Glutamatergic neuron (in vitro differentiated cells): Measurements from ENCODE around the gene DNAH8. TPM values are rescaled to one million over a fixed set of nuclear protein-coding genes. Genes with fewer than 3 reads are reported as not detected.

Experiments
- DNase-seq: peaks from one replicate; pipeline ENCODE4 v3.0.0; 2022
- H3K27ac Mint-ChIP-seq: one replicate; pipeline ENCODE4 v1.8.0; 2020; ENCODE audit warnings: mild to moderate bottlenecking, mixed read lengths, inconsistent platforms; ENCODE audit not compliant: unreplicated experiment
- H3K27me3 Mint-ChIP-seq: one replicate; pipeline ENCODE4 v1.8.0; 2020; ENCODE audit warnings: mild to moderate bottlenecking, moderate library complexity, mixed read lengths, inconsistent platforms; ENCODE audit not compliant: unreplicated experiment
- H3K36me3 Mint-ChIP-seq: one replicate; pipeline ENCODE4 v1.8.0; 2020; ENCODE audit warnings: mild to moderate bottlenecking, mixed read lengths, inconsistent platforms; ENCODE audit not compliant: unreplicated experiment
- H3K4me1 Mint-ChIP-seq: one replicate; pipeline ENCODE4 v1.8.0; 2020; ENCODE audit warnings: mild to moderate bottlenecking, low read depth, mixed read lengths, inconsistent platforms; ENCODE audit not compliant: unreplicated experiment
- H3K4me3 Mint-ChIP-seq: one replicate; pipeline ENCODE4 v1.8.0; 2020; ENCODE audit warnings: mild to moderate bottlenecking, mixed read lengths, inconsistent platforms; ENCODE audit not compliant: unreplicated experiment
- H3K9me3 Mint-ChIP-seq: one replicate; pipeline ENCODE4 v1.8.0; 2020; ENCODE audit warnings: mild to moderate bottlenecking, moderate library complexity, mixed read lengths, inconsistent platforms; ENCODE audit not compliant: unreplicated experiment
- total RNA-seq: library from RNA; stranded (reverse); fragmentation: NEBNext Ultra II Directional; extraction: Animal tissue kit (Norgen Biotek cat#: 25700); gene quantifications from one replicate; pipeline ENCODE4 v1.2.1, GENCODE V29; 2021; ENCODE audit not compliant: unreplicated experiment
- TF ChIP-seq, protein P1 (sequence below): fragments of 200-600 bp; sonication (generic); IDR thresholded peaks from one replicate; pipeline ENCODE4 v1.5.0; 2021; ENCODE audit not compliant: partially characterized antibody, unreplicated experiment

The DNAH8 gene
- total RNA-seq, 1 donor from 2014 or later: not detected

- TF ChIP-seq, protein P1, sequence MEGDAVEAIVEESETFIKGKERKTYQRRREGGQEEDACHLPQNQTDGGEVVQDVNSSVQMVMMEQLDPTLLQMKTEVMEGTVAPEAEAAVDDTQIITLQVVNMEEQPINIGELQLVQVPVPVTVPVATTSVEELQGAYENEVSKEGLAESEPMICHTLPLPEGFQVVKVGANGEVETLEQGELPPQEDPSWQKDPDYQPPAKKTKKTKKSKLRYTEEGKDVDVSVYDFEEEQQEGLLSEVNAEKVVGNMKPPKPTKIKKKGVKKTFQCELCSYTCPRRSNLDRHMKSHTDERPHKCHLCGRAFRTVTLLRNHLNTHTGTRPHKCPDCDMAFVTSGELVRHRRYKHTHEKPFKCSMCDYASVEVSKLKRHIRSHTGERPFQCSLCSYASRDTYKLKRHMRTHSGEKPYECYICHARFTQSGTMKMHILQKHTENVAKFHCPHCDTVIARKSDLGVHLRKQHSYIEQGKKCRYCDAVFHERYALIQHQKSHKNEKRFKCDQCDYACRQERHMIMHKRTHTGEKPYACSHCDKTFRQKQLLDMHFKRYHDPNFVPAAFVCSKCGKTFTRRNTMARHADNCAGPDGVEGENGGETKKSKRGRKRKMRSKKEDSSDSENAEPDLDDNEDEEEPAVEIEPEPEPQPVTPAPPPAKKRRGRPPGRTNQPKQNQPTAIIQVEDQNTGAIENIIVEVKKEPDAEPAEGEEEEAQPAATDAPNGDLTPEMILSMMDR: no peak
- Mint-ChIP-seq H3K27me3 (peaks cover 10% of the 10 kb centered on the region), H3K4me1 (no peaks in the 10 kb centered on the region), H3K27ac (no peak overlapping the region), H3K4me3 (no peak overlapping the region), H3K36me3 (no peaks in the 10 kb centered on the region), H3K9me3 (no peaks in the 10 kb centered on the region)
- DNase-seq: no peak
These were observed 360.9 kb downstream of the DNAH8 start for GRCh38 chr6:39075807-39076622.

DNA sequence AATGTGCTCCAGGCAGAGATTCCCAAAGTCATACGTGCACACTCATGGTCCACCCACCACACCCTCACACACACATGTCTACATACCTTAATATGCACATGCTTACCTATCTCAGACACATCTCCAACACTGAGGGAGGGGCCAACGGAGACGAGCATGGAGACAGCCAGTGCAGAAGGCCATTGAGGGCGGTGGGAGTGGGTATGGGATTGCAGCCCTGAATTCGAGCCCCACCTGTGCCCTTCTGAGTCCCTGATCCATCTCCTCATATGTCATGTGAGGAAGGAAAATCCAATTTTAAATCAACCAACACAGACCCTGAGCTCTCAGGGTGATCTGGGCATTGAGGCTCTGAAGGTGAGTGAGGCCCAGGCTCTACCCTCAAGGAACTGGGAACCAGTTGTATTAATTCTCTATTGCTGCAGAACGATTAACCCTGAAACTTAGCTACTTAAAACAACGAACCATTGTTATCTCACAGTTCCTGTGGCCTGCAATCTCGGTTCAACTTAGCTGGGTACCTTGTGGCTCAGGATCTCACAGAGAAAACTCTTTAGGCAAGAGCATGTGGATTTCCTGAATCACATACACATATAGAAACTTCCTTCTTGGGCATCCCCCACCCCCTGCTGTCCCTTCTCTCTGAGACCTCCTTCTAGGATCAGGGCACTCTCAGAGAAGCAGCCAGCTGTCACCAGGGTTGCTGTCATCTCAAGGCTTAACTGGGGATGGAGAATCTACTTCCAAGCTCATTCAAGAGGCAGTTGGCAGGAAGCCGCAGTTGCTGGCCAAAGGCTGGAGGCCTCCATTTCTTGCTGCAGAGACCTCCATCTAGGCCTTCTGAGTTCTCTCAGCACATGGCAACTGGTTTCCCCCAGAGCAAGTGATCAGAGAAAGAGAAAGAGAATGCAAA, 361.8 kb downstream of the DNAH8 start:
- H3K4me1 Mint-ChIP-seq: no peaks in the 10 kb centered on the region
- no peak overlapping the region for H3K4me3 Mint-ChIP-seq
- no peak for DNase-seq
- H3K27ac Mint-ChIP-seq: no peak overlapping the region
- no peaks in the 10 kb centered on the region for H3K9me3 Mint-ChIP-seq
- TF ChIP-seq, protein P1: no peak
- H3K27me3 Mint-ChIP-seq: peaks cover 12% of the 10 kb centered on the region
- no peaks in the 10 kb centered on the region for H3K36me3 Mint-ChIP-seq

GRCh38 chr6:39077882-39078594, 362.9 kb downstream of the DNAH8 start:
- H3K9me3 Mint-ChIP-seq: no peaks in the 10 kb centered on the region
- no peaks in the 10 kb centered on the region for H3K4me1 Mint-ChIP-seq
- peaks cover 10% of the 10 kb centered on the region for H3K27me3 Mint-ChIP-seq
- TF ChIP-seq, protein P1: no peak
- DNase-seq: no peak
- H3K4me3 Mint-ChIP-seq: no peak overlapping the region
- H3K36me3 Mint-ChIP-seq: no peaks in the 10 kb centered on the region
- no peak overlapping the region for H3K27ac Mint-ChIP-seq

- no peak overlapping the region for H3K27ac Mint-ChIP-seq
- H3K27me3 Mint-ChIP-seq: peaks cover 8% of the 10 kb centered on the region
- H3K4me3 Mint-ChIP-seq: no peak overlapping the region
- no peaks in the 10 kb centered on the region for H3K36me3 Mint-ChIP-seq
- TF ChIP-seq, protein P1: no peak
- no peaks in the 10 kb centered on the region for H3K4me1 Mint-ChIP-seq
- no peaks in the 10 kb centered on the region for H3K9me3 Mint-ChIP-seq
- DNase-seq: no peak
These were observed 363.6 kb downstream of the DNAH8 start for GRCh38 chr6:39078695-39079094.
